ENCODE data around the gene TIMP3.

DNA sequence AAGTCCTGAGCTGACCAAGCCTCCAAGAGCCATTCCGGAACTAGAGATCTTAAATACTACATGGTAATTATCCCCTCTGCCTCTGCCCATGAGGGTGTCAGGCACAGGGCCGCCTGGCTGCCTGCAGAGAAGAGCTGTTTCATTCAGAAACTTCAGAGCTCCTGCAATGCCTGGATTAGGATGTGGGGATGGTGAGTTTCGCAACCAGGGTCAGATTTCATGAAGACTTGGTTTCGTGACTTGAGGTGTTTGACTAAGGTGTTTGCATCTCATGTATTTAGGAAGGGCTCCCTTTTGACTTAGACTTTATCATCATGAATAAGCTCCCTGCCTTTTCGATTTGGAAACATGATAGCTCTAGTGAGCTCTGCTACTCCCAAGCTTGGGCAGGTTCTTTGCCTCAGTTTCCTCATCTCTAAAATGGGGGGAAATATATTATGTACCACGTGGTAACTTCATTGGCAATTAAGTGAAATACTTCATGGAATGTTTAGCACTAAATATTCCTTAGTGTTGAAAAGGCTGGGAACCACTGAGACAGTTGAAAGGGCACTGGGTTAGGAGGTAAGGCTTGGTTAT is 9.1 kb downstream of the TIMP3 start:
- TF ChIP-seq, protein P1, sequence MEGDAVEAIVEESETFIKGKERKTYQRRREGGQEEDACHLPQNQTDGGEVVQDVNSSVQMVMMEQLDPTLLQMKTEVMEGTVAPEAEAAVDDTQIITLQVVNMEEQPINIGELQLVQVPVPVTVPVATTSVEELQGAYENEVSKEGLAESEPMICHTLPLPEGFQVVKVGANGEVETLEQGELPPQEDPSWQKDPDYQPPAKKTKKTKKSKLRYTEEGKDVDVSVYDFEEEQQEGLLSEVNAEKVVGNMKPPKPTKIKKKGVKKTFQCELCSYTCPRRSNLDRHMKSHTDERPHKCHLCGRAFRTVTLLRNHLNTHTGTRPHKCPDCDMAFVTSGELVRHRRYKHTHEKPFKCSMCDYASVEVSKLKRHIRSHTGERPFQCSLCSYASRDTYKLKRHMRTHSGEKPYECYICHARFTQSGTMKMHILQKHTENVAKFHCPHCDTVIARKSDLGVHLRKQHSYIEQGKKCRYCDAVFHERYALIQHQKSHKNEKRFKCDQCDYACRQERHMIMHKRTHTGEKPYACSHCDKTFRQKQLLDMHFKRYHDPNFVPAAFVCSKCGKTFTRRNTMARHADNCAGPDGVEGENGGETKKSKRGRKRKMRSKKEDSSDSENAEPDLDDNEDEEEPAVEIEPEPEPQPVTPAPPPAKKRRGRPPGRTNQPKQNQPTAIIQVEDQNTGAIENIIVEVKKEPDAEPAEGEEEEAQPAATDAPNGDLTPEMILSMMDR (IDR thresholded peaks at IDR 0.05): no peak
- no peak for TF ChIP-seq POLR2A (IDR thresholded peaks at IDR 0.05)
